VCaP (cell line): Measurements from ENCODE around the gene ASB2.

Experiments
- H3K27ac ChIP-seq: fragments of 450-650 bp; 2 replicates; pipeline ENCODE4 v1.5.1; 2017
- TF ChIP-seq, protein P1 (sequence below): fragments of 450-650 bp; conservative IDR thresholded peaks from 2 replicates; pipeline ENCODE4 v1.5.1; 2017; ENCODE audit warnings: mild to moderate bottlenecking, moderate library complexity

Gene ASB2

DNA sequence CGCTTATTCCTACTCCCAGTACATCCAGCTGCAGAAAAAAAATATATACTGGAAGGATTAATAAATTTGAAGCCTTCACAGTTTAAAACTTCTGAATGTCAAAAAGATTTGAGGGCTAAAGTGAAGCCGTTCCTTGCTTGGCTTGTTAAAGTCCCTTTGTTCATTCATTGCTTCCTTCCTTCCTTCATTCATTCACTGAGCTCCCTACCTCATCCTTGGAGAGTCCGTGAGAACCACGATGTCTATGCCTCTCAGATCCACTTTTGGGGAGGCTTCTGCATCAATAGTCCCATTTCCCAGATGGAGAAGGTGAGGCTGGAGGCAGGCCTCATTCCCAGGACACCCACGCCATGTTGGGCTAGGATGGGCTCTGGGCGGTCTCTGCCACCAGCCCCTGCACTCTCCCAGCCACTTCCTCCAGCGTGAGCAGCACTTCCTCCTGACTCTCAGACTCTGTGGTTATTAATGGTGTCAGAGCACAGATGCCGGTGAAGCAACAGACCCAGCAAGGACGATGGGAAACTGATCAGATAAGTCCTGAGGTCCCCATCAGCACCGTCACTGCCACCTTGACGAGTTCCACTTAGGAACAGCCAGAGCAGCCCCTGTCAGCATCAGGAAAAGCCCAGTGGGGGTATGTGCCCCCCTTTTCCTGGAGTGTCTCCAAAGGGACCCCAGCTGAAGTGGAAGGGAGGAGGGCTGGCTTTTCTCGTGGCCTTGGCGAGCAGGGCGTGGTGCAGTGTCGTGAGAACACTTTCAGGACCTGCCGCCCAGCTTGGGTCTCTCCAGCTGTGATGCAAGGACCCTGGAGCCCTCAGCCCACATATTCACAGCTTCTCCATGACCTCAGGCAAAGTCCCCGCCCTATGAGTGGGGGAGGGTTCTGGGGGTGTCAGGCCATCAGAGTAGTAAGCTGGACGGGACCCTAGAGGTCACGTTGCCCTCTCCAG is 21.2 kb downstream of the ASB2 start:
- TF ChIP-seq, protein P1, sequence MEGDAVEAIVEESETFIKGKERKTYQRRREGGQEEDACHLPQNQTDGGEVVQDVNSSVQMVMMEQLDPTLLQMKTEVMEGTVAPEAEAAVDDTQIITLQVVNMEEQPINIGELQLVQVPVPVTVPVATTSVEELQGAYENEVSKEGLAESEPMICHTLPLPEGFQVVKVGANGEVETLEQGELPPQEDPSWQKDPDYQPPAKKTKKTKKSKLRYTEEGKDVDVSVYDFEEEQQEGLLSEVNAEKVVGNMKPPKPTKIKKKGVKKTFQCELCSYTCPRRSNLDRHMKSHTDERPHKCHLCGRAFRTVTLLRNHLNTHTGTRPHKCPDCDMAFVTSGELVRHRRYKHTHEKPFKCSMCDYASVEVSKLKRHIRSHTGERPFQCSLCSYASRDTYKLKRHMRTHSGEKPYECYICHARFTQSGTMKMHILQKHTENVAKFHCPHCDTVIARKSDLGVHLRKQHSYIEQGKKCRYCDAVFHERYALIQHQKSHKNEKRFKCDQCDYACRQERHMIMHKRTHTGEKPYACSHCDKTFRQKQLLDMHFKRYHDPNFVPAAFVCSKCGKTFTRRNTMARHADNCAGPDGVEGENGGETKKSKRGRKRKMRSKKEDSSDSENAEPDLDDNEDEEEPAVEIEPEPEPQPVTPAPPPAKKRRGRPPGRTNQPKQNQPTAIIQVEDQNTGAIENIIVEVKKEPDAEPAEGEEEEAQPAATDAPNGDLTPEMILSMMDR, result no peak
- no peak overlapping the region for H3K27ac ChIP-seq

DNA sequence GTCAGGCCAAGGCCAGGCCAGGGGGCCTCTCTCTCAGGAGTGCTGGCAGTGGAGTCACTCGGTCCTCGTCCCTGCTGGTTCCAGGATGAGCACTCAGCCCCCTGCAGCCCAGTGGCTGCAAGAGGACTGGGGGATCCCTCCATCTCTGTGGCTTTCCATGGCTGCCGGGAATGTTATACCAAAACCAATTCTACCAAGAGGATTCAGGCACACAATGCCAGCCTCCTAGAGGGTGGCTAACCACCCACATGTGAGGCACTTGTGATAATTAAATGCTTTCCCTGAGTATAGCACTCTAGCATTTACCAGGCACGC is 21.9 kb downstream of the ASB2 start:
- TF ChIP-seq, protein P1, result no peak
- no peak overlapping the region for H3K27ac ChIP-seq

DNA sequence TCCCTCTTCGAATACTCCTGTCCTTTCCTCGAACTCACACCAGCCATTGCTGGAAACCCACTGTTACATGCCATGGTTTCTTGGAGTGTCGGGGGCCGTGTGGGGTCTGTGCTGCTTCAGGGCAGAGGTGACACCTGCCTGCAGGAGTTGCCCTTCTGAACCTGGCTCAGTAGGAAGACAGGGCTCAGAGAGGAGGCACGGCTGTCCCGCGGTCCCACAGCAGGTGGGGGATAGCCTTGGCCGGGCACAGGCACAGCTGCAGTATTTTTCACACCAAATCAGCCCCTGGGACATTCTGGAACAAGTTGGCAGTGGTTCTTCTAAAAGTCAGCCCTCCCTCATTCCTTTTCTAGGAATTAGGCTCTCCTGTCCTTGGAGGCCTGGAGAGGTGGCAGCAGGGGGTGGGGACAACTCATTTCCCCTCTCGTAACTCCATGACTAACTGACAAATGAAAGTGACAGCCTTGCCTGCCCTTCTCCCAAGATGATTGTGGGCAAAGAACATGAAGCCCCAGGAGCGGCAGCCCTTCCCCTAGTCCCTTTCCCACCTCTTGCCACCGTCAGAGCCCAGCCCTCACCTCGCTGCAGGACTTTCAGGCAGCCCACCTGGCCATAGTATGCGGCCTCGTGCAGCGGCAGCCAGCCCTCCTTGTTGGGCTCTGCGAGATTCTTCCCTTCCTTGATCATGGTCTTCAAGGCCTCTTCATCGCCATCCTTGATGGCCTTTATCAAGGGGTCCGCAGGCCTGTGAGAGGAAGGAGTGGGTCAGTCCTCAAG is 22.4 kb downstream of the ASB2 start:
- no peak overlapping the region for H3K27ac ChIP-seq
- TF ChIP-seq, protein P1, result no peak

DNA sequence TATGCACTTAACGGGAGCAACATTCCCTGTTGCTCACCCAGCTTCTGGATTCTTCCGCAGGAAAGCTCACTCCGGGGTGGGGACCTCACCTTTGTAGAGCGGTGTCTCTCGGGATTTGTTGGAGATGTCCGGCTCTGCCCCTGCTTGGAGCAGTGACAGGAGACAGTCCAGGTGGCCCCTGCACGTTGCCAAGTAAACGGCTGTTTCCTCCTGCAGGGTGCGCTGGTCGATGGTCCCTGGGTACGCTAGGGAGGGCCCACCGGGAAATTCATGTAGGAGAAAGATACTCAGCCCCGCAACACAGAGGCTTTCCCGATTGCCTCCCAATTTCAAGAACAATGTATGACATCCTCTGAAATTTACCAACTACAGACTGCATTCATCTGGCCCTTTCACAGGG is 23.1 kb downstream of the ASB2 start:
- TF ChIP-seq, protein P1, result no peak
- no peak overlapping the region for H3K27ac ChIP-seq

DNA sequence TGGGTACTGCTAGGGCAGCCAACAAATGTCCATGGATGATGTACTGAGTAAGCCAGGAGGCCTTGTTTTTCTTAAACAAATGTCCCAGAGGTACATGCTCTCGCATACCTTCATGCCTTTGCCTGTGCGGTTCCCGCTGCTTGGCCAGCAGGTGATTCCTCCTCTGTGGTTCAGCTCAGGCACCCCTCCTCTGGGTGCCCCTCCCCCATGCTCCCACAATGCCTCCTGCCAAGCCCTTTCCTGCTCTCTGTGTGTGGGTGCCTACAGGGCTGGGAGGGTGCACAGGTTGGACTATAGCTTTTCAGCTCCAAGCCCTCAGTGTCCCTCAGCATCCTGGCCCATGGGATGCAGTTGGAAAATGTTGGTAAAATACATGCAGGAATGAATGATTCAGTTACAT is 23.5 kb downstream of the ASB2 start:
- no peak overlapping the region for H3K27ac ChIP-seq
- TF ChIP-seq, protein P1, result no peak

DNA sequence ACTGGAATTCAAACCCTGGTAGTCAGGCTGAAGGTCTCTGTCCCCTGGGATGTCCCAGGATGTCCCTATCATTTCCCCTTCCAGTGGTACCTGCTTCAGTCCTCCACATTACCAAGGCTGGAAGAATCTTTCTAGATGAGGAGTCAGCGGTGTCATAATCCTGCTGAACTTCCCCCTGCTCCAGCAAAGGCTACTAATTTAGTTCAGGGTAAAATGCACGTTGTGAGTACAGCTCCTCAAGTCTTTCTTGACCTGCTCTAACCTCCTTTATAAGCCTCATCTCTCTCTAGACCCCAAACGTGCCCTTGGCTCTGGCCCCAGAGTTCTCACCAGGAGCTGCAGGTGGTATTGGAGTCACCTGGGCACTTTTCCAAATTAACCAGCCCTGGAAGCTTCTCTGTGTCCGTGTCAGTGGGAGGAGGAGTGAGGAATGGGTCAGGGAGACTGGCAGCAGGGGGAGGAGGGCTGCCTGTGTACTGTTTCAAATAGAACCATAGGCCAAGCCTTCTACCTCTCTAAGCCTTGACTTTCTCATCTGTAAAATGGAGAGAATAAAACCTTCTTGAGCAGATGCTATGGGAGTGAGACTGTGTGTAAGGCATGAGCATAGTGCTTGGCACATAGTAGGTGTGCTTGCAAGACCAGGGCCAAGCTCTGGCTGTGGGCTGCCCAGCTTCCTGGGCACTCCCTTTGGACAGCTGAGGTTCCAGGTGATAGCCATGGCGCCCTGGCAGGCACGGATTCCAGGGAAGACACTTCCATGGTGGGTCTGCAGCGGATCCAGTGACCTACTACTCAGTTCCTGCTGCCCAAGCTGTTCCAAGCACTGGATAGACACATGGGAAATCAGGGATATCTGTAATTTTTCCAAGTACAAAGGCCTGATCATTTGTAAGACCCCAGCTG is 24.5 kb downstream of the ASB2 start:
- TF ChIP-seq, protein P1, result no peak
- H3K27ac ChIP-seq, result no peak overlapping the region
